Measurements from ENCODE around the gene NUAK1. TPM values are rescaled to one million over a fixed set of nuclear protein-coding genes. Genes with fewer than 3 reads are reported as not detected.

NUAK1 gene
- total RNA-seq, 1 donor, result 0.52 TPM

GRCh38 chr12:106063826-106064720 lies 74.7 kb downstream of the NUAK1 start:
- no peak overlapping the region for H3K4me3 ChIP-seq (ENCODE audit: low read length)
- no peaks in the 10 kb centered on the region for H3K9me3 ChIP-seq (ENCODE audit: low read depth, low read length)
- H3K27me3 ChIP-seq (ENCODE audit: insufficient read depth, low read length), result no peaks in the 10 kb centered on the region
- H3K4me1 ChIP-seq (ENCODE audit: insufficient read depth, low read length), result no peaks in the 10 kb centered on the region

DNA sequence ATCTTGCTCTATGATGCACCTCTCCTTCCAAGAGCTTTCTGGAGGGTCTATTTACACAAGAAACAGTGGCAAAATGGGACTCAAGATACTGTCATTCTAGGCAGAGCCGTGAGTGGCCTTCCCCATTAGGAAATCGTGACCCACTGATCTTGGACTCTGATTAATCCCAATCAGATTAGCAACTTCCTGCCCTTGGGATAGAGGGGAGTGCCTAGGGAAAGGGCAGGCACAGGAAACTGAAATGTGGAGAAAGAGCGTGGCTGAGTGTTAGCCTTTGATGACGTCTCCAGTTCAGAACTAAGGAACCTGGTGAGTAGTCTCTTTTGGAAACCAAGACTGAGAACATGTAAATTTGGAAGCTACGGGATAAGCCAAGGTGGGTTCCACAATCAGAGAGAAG lies 76.1 kb downstream of the NUAK1 start:
- Histone ChIP-seq H3K9me3 (ENCODE audit: low read depth, low read length) (no peaks in the 10 kb centered on the region), H3K27me3 (ENCODE audit: insufficient read depth, low read length) (no peaks in the 10 kb centered on the region), H3K4me3 (ENCODE audit: low read length) (no peak overlapping the region), H3K4me1 (ENCODE audit: insufficient read depth, low read length) (no peaks in the 10 kb centered on the region)

- H3K27me3 ChIP-seq (ENCODE audit: insufficient read depth, low read length), result no peaks in the 10 kb centered on the region
- no peaks in the 10 kb centered on the region for H3K4me1 ChIP-seq (ENCODE audit: insufficient read depth, low read length)
- peaks cover 9% of the 10 kb centered on the region for H3K9me3 ChIP-seq (ENCODE audit: low read depth, low read length)
- H3K4me3 ChIP-seq (ENCODE audit: low read length), result no peak overlapping the region
These were observed 80.2 kb downstream of the NUAK1 start for GRCh38 chr12:106058256-106059182.

GRCh38 chr12:106054049-106054448 lies 84.7 kb downstream of the NUAK1 start:
- no peaks in the 10 kb centered on the region for H3K27me3 ChIP-seq (ENCODE audit: insufficient read depth, low read length)
- no peak overlapping the region for H3K4me3 ChIP-seq (ENCODE audit: low read length)
- peaks cover 9% of the 10 kb centered on the region for H3K9me3 ChIP-seq (ENCODE audit: low read depth, low read length)

DNA sequence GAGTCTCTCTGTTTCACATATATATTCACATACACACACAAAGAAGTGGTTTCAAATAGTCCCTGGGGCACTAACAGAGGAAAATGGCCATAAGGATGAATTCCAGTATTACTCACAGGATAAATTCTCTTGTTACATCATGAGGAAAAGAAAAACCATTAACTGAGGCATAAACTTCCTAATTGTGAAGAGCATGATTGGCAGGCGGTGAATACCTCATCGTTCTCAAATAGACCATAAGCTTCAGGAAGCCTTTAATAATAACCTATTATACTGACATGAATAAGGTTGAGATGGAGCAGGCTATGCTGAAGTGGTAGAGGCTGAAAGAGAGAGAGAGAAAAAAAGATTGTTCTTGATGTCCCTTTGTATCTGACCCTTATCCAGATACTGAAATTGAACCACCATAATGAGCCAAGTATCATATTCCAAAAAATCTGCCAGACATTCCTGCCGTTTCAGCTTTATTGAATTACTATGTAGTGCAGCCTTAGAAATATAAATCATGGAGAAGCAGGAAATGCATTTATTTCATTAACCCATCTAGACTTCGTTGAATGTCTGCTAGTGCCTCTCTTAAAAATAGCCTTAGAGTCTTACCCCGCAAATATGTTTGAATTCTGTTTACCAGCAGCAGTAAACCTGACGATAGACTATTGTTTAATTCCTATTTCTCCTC lies 86.8 kb downstream of the NUAK1 start:
- H3K4me3 ChIP-seq (ENCODE audit: low read length), result no peak overlapping the region
- H3K4me1 ChIP-seq (ENCODE audit: insufficient read depth, low read length), result no peaks in the 10 kb centered on the region
- no peaks in the 10 kb centered on the region for H3K27me3 ChIP-seq (ENCODE audit: insufficient read depth, low read length)
- peaks cover 9% of the 10 kb centered on the region for H3K9me3 ChIP-seq (ENCODE audit: low read depth, low read length)

More at GRCh38 chr12:106054049-106054448, 84.7 kb downstream of the NUAK1 start:
- no peaks in the 10 kb centered on the region for H3K4me1 ChIP-seq (ENCODE audit: insufficient read depth, low read length)

GRCh38 chr12:106049546-106049945 lies 89.2 kb downstream of the NUAK1 start:
- Histone ChIP-seq H3K4me1 (ENCODE audit: insufficient read depth, low read length) (no peaks in the 10 kb centered on the region), H3K9me3 (ENCODE audit: low read depth, low read length) (no peaks in the 10 kb centered on the region), H3K4me3 (ENCODE audit: low read length) (no peak overlapping the region), H3K27me3 (ENCODE audit: insufficient read depth, low read length) (no peaks in the 10 kb centered on the region)

DNA sequence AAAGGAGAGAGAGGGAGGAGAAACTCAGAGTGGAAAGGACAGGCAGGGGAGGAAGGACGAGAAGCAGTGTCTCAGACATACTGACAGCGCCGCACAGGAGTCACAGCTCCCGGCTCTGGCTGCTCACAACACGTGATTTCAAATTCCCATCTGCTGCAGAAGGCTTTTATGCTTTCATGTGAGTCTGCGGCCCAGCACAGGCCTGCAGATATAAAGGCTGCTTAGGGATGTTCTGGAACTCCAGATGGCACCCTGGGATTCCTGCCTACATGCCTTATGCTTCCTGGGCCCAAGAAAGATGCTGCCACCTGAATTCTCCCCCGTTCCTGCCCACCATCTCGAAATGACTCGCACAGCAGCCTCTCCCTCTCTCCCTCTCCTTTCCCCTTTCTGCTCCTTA lies 89.6 kb downstream of the NUAK1 start:
- no peaks in the 10 kb centered on the region for H3K4me1 ChIP-seq (ENCODE audit: insufficient read depth, low read length)
- no peak overlapping the region for H3K4me3 ChIP-seq (ENCODE audit: low read length)
- H3K9me3 ChIP-seq (ENCODE audit: low read depth, low read length), result no peaks in the 10 kb centered on the region
- H3K27me3 ChIP-seq (ENCODE audit: insufficient read depth, low read length), result no peaks in the 10 kb centered on the region

- H3K4me3 ChIP-seq (ENCODE audit: low read length), result no peak overlapping the region
- no peaks in the 10 kb centered on the region for H3K9me3 ChIP-seq (ENCODE audit: low read depth, low read length)
- H3K4me1 ChIP-seq (ENCODE audit: insufficient read depth, low read length), result no peaks in the 10 kb centered on the region
- no peaks in the 10 kb centered on the region for H3K27me3 ChIP-seq (ENCODE audit: insufficient read depth, low read length)
These were observed 90.1 kb downstream of the NUAK1 start for GRCh38 chr12:106048676-106049075.

GRCh38 chr12:106048016-106048415 lies 90.7 kb downstream of the NUAK1 start:
- Histone ChIP-seq H3K27me3 (ENCODE audit: insufficient read depth, low read length) (no peaks in the 10 kb centered on the region), H3K4me1 (ENCODE audit: insufficient read depth, low read length) (no peaks in the 10 kb centered on the region), H3K9me3 (ENCODE audit: low read depth, low read length) (no peaks in the 10 kb centered on the region)

GRCh38 chr12:106046947-106047346 lies 91.8 kb downstream of the NUAK1 start:
- H3K27me3 ChIP-seq (ENCODE audit: insufficient read depth, low read length), result no peaks in the 10 kb centered on the region
- no peaks in the 10 kb centered on the region for H3K9me3 ChIP-seq (ENCODE audit: low read depth, low read length)
- H3K4me3 ChIP-seq (ENCODE audit: low read length), result no peak overlapping the region

More at GRCh38 chr12:106048016-106048415, 90.7 kb downstream of the NUAK1 start:
- H3K4me3 ChIP-seq (ENCODE audit: low read length), result no peak overlapping the region

GRCh38 chr12:106046301-106046846 lies 92.4 kb downstream of the NUAK1 start:
- H3K4me3 ChIP-seq (ENCODE audit: low read length), result no peak overlapping the region
- H3K4me1 ChIP-seq (ENCODE audit: insufficient read depth, low read length), result no peaks in the 10 kb centered on the region
- no peaks in the 10 kb centered on the region for H3K27me3 ChIP-seq (ENCODE audit: insufficient read depth, low read length)
- no peaks in the 10 kb centered on the region for H3K9me3 ChIP-seq (ENCODE audit: low read depth, low read length)

More at GRCh38 chr12:106046947-106047346, 91.8 kb downstream of the NUAK1 start:
- no peaks in the 10 kb centered on the region for H3K4me1 ChIP-seq (ENCODE audit: insufficient read depth, low read length)

DNA sequence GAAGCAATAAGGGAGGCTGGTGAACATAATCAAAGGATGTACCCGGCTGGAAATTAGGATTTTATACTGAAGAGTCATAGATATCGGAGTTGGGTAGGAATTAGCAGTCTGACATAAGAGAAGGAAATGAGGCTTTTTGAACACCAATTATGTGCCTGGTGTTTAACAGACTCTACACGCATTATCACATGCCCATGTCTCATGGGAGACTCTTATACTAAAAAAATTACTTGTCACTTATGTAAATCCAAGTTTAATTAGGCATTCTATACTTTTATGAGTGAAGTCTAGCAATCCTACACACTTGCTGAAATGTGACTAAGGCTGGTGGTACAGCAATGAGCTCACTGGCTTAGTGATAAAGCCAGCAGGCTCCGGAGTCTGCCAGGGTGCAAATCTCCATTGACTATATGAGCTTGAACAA lies 93.5 kb downstream of the NUAK1 start:
- no peaks in the 10 kb centered on the region for H3K27me3 ChIP-seq (ENCODE audit: insufficient read depth, low read length)

DNA sequence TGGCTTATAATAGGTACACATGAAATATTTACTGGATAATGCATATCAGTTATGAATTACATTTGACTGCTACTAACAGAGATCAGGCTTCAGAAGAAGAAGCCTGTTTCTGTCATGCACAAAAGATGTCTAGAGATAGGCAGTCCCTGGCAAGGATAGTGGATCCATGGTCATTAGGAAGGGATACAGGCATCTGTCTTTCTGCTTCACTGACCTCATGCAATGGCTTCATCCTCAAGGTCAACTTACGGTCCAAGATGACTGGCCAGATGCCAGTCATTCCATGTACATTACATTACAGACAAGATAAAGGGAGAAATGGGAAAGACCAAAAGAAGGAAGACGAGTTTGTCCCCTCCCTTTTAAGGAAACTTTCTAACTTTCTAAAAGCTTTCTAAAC lies 94.0 kb downstream of the NUAK1 start:
- no peaks in the 10 kb centered on the region for H3K27me3 ChIP-seq (ENCODE audit: insufficient read depth, low read length)
- no peaks in the 10 kb centered on the region for H3K4me1 ChIP-seq (ENCODE audit: insufficient read depth, low read length)
- H3K4me3 ChIP-seq (ENCODE audit: low read length), result no peak overlapping the region
- no peaks in the 10 kb centered on the region for H3K9me3 ChIP-seq (ENCODE audit: low read depth, low read length)

More for the DNA sequence above, 93.5 kb downstream of the NUAK1 start:
- Histone ChIP-seq H3K4me3 (ENCODE audit: low read length) (no peak overlapping the region), H3K9me3 (ENCODE audit: low read depth, low read length) (no peaks in the 10 kb centered on the region), H3K4me1 (ENCODE audit: insufficient read depth, low read length) (no peaks in the 10 kb centered on the region)

GRCh38 chr12:106042037-106042436 lies 96.7 kb downstream of the NUAK1 start:
- H3K4me3 ChIP-seq (ENCODE audit: low read length), result no peak overlapping the region
- no peaks in the 10 kb centered on the region for H3K4me1 ChIP-seq (ENCODE audit: insufficient read depth, low read length)
- no peaks in the 10 kb centered on the region for H3K27me3 ChIP-seq (ENCODE audit: insufficient read depth, low read length)
- no peaks in the 10 kb centered on the region for H3K9me3 ChIP-seq (ENCODE audit: low read depth, low read length)

Data from mononuclear cell (primary cell).